Neural cell (in vitro differentiated cells): ENCODE measurements around the gene TNFAIP3. TPM values are rescaled to one million over a fixed set of nuclear protein-coding genes. Genes with fewer than 3 reads are reported as not detected.

ENCODE experiments used
- H2AFZ ChIP-seq: fragments of 200-600, 300-800 bp; sonication (generic), shearing (Covaris generic); 2 replicates; pipeline ENCODE4 v1.6.0; 2014; ENCODE audit warnings: low read depth, mild to moderate bottlenecking, antibody characterized with exemption, low read length, moderate library complexity
- H3F3A ChIP-seq: fragments of 200-600 bp; shearing (Covaris generic); 2 replicates; pipeline ENCODE4 v1.6.1; 2016; ENCODE audit warnings: mild to moderate bottlenecking, moderate library complexity, mixed read lengths, antibody characterized with exemption, low read length; ENCODE audit not compliant: insufficient read depth, poor library complexity, severe bottlenecking
- H3K27ac ChIP-seq: fragments of 200-600, 300-800 bp; sonication (generic), shearing (Covaris generic); 2 replicates; pipeline ENCODE4 v1.5.1; 2014; ENCODE audit warnings: mild to moderate bottlenecking, low read length, moderate library complexity
- H3K27me3 ChIP-seq: fragments of 300-800, 200-600 bp; sonication (generic), shearing (Covaris generic); 2 replicates; pipeline ENCODE4 v1.6.0; 2014; ENCODE audit warnings: mild to moderate bottlenecking, low read depth, low read length, moderate library complexity; ENCODE audit not compliant: insufficient read depth
- H3K36me3 ChIP-seq: fragments of 300-800, 200-600 bp; sonication (generic), shearing (Covaris generic); 2 replicates; pipeline ENCODE4 v1.5.1; 2014; ENCODE audit warnings: mild to moderate bottlenecking, antibody characterized with exemption, low read length, moderate library complexity; ENCODE audit not compliant: insufficient read depth
- H3K4me2 ChIP-seq: fragments of 300-800, 200-600 bp; sonication (generic), shearing (Covaris generic); 2 replicates; pipeline ENCODE4 v1.6.0; 2014; ENCODE audit warnings: mild to moderate bottlenecking, low read length
- H3K4me3 ChIP-seq: fragments of 300-800, 200-600 bp; sonication (generic), shearing (Covaris generic); 2 replicates; pipeline ENCODE4 v1.5.1; 2014; ENCODE audit warnings: mild to moderate bottlenecking, low read length, moderate library complexity
- H3K79me2 ChIP-seq: fragments of 200-600 bp; shearing (Covaris generic); replicated peaks from 2 replicates; pipeline ENCODE4 v1.6.0; 2014; ENCODE audit warnings: mild to moderate bottlenecking, low read length, moderate library complexity; ENCODE audit not compliant: insufficient read depth
- H3K9ac ChIP-seq: fragments of 300-800, 200-600 bp; sonication (generic), shearing (Covaris generic); 2 replicates; pipeline ENCODE4 v1.6.1; 2016; ENCODE audit warnings: mild to moderate bottlenecking, low read length, mixed read lengths
- H3K9me2 ChIP-seq: fragments of 200-600 bp; shearing (Covaris generic); 2 replicates; pipeline ENCODE4 v1.6.1; 2016; ENCODE audit warnings: mild to moderate bottlenecking, low read length, mixed read lengths; ENCODE audit not compliant: insufficient read depth
- H3K9me3 ChIP-seq: fragments of 200-600, 300-800 bp; sonication (generic), shearing (Covaris generic); 2 replicates; pipeline ENCODE4 v1.6.1; 2016; ENCODE audit warnings: mild to moderate bottlenecking, mixed run types, low read length, moderate library complexity, mixed read lengths
- H4K20me1 ChIP-seq: fragments of 200-600 bp; shearing (Covaris generic); 2 replicates; pipeline ENCODE4 v1.6.1; 2016; ENCODE audit warnings: mild to moderate bottlenecking, mixed run types; ENCODE audit not compliant: insufficient read depth
- CTCF ChIP-seq: fragments of 450-650 bp; IDR thresholded peaks from 2 replicates; pipeline ENCODE4 v1.5.1; 2014; ENCODE audit warnings: antibody characterized with exemption, mild to moderate bottlenecking, moderate library complexity; ENCODE audit not compliant: poor library complexity, severe bottlenecking
- EP300 ChIP-seq: fragments of 450-650 bp; conservative IDR thresholded peaks from 2 replicates; pipeline ENCODE4 v1.6.1; 2014; ENCODE audit warnings: antibody characterized with exemption, mild to moderate bottlenecking, moderate library complexity; ENCODE audit not compliant: poor library complexity, severe bottlenecking
- EZH2 ChIP-seq: fragments of 200-600, 300-800 bp; shearing (Covaris generic), sonication (generic); IDR thresholded peaks from 2 replicates; pipeline ENCODE4 v1.6.1; 2014; ENCODE audit warnings: antibody characterized with exemption, low read length, borderline replicate concordance, mild to moderate bottlenecking; ENCODE audit not compliant: insufficient read depth, poor library complexity, severe bottlenecking
- MXI1 ChIP-seq: fragments of 450-650 bp; conservative IDR thresholded peaks from 2 replicates; pipeline ENCODE4 v1.6.1; 2014; ENCODE audit warnings: antibody characterized with exemption, mild to moderate bottlenecking; ENCODE audit not compliant: poor library complexity, severe bottlenecking
- POLR2AphosphoS5 ChIP-seq: IDR thresholded peaks from 2 replicates; pipeline ENCODE4 v1.6.1; 2012
- RAD21 ChIP-seq: fragments of 450-650 bp; conservative IDR thresholded peaks from 2 replicates; pipeline ENCODE4 v1.6.1; 2014; ENCODE audit warnings: antibody characterized with exemption, mild to moderate bottlenecking, moderate library complexity
- REST ChIP-seq: IDR thresholded peaks from 2 replicates; pipeline ENCODE4 v1.6.1; 2012; ENCODE audit warnings: borderline replicate concordance
- SMC3 ChIP-seq: fragments of 450-650 bp; conservative IDR thresholded peaks from 2 replicates; pipeline ENCODE4 v1.6.1; 2014; ENCODE audit warnings: antibody characterized with exemption, mild to moderate bottlenecking, moderate library complexity; ENCODE audit not compliant: poor library complexity
- TAF1 ChIP-seq: IDR thresholded peaks from 2 replicates; pipeline ENCODE4 v1.6.1; 2012; ENCODE audit warnings: low read depth
- polyA plus RNA-seq: library from polyadenylated mRNA; depleted of rRNA; stranded (reverse); fragments of >200 nt; gene quantifications from 2 replicates; pipeline ENCODE4 v1.2.3, GENCODE V29; 2014

TNFAIP3 gene
- polyA plus RNA-seq, 1 donor from 2014 or later, result 0.20 TPM

GRCh38 chr6:137827411-137827940, 39.6 kb upstream of the TNFAIP3 start:
- Histone ChIP-seq H3K9ac (no peak overlapping the region), H4K20me1 (no peaks in the 10 kb centered on the region), H3K79me2 (no peaks in the 10 kb centered on the region), H3K27ac (no peak overlapping the region), H3K4me3 (no peak overlapping the region), H3K9me3 (no peaks in the 10 kb centered on the region), H3K4me2 (no peak overlapping the region), H3K27me3 (no peaks in the 10 kb centered on the region), H3K9me2 (no peaks in the 10 kb centered on the region), H3F3A (no peaks in the 10 kb centered on the region), H2AFZ (no peak overlapping the region), H3K36me3 (no peaks in the 10 kb centered on the region)
- TF ChIP-seq POLR2AphosphoS5 (no peak), REST (no peak), TAF1 (no peak), RAD21 (no peak), EP300 (no peak), SMC3 (no peak), MXI1 (no peak), EZH2 (no peak), CTCF (no peak)

- Histone ChIP-seq H3K9ac (no peak overlapping the region), H3K79me2 (no peaks in the 10 kb centered on the region), H3K27me3 (no peaks in the 10 kb centered on the region), H3K9me2 (no peaks in the 10 kb centered on the region), H2AFZ (no peak overlapping the region), H3F3A (no peaks in the 10 kb centered on the region), H4K20me1 (no peaks in the 10 kb centered on the region), H3K27ac (no peak overlapping the region), H3K4me2 (no peak overlapping the region), H3K36me3 (no peaks in the 10 kb centered on the region), H3K4me3 (no peak overlapping the region), H3K9me3 (no peaks in the 10 kb centered on the region)
- TF ChIP-seq EP300 (no peak), RAD21 (no peak), TAF1 (no peak), REST (no peak), SMC3 (no peak), CTCF (no peak), POLR2AphosphoS5 (no peak)
Measured at GRCh38 chr6:137827977-137828810, 38.9 kb upstream of the TNFAIP3 start.
